Endothelial cell of umbilical vein (primary cell): ENCODE measurements around the gene ARSK. TPM values are rescaled to one million over a fixed set of nuclear protein-coding genes. Genes with fewer than 3 reads are reported as not detected.

ENCODE experiments used
- BruUV-seq: library from RNA; stranded (reverse); fragments of 400-500 nt; replicated peaks from 2 replicates; lab custom pipeline; 2021; lab: Mats Ljungman, UMichigan
- CTCF ChIA-PET: fragments of 300-600, 350-600 bp; sonication (Branson Sonifier 250); formaldehyde crosslinking; loops from one replicate; lab custom pipeline; 2021; ENCODE audit warnings: antibody characterized with exemption, inconsistent platforms; lab: Charles Lee
- POLR2A ChIA-PET: fragments of 300-600, 350-600 bp; sonication (Branson Sonifier 250); formaldehyde crosslinking; loops from one replicate; lab custom pipeline; 2021; ENCODE audit warnings: antibody characterized with exemption, inconsistent platforms; lab: Charles Lee
- DNase-seq: peaks from one replicate; pipeline ENCODE4 v3.0.0-alpha.2; 2011; ENCODE audit warnings: low read depth, low spot score
- FAIRE-seq: peaks from 2 replicates; lab custom pipeline; 2011; peaks lifted over from hg19 to GRCh38; lab: Jason Lieb, UNC
- H2AFZ ChIP-seq: 2 replicates; pipeline ENCODE4 v1.6.0; 2012; ENCODE audit warnings: low read depth, low read length, control low read depth, inconsistent platforms
- H3K27ac ChIP-seq: 2 replicates; pipeline ENCODE4 v1.5.1; 2011; ENCODE audit warnings: low read depth, mild to moderate bottlenecking, control low read depth, low read length, moderate library complexity; ENCODE audit not compliant: insufficient read depth
- H3K27me3 ChIP-seq, 2 experiments: 2 replicates each; pipeline versions ENCODE4 v1.6.0 to v1.6.1; 2011; ENCODE audit warnings: low read length in 2 of 2, mixed read lengths in 1 of 2; ENCODE audit not compliant: control insufficient read depth in 2 of 2, insufficient read depth in 2 of 2
- H3K36me3 ChIP-seq, 2 experiments: 2 replicates in 1 of 2; 3 replicates in 1 of 2; pipeline ENCODE4 v1.5.1; 2011; ENCODE audit warnings: low read length in 2 of 2, mild to moderate bottlenecking in 1 of 2, moderate library complexity in 1 of 2; ENCODE audit not compliant: control insufficient read depth in 2 of 2, insufficient read depth in 2 of 2; ENCODE audit errors: extremely low read depth in 1 of 2
- H3K4me1 ChIP-seq: 3 replicates; pipeline ENCODE4 v1.5.1; 2011; ENCODE audit warnings: mild to moderate bottlenecking, low read length; ENCODE audit not compliant: control insufficient read depth, insufficient read depth; ENCODE audit errors: extremely low read depth
- H3K4me2 ChIP-seq: 2 replicates; pipeline ENCODE4 v1.6.1; 2011; ENCODE audit warnings: low read length, control low read depth, mixed read lengths; ENCODE audit not compliant: insufficient read depth
- H3K4me3 ChIP-seq, 3 experiments: fragments of 200-600 bp in 1 of 3; sonication (generic), shearing (Covaris generic) in 1 of 3; replicated peaks in 1 of 3; 2 replicates each; pipeline ENCODE4 v1.5.1; 2011 to 2016; ENCODE audit warnings: control low read depth in 3 of 3, low read length in 3 of 3, mild to moderate bottlenecking in 2 of 3, inconsistent platforms in 1 of 3, low read depth in 1 of 3, moderate library complexity in 1 of 3; ENCODE audit not compliant: insufficient read depth in 1 of 3
- H3K79me2 ChIP-seq: 2 replicates; pipeline ENCODE4 v1.6.0; 2012; ENCODE audit warnings: low read length, inconsistent platforms; ENCODE audit not compliant: control insufficient read depth, insufficient read depth
- H3K9ac ChIP-seq: replicated peaks from 2 replicates; pipeline ENCODE3; 2011; ENCODE audit warnings: low read length, control low read depth; ENCODE audit not compliant: insufficient read depth; ENCODE audit errors: extremely low read depth
- H3K9me1 ChIP-seq: replicated peaks from 3 replicates; pipeline ENCODE4 v1.6.0; 2011; ENCODE audit warnings: mild to moderate bottlenecking, low read length; ENCODE audit not compliant: control insufficient read depth, insufficient read depth; ENCODE audit errors: extremely low read depth
- H3K9me3 ChIP-seq: replicated peaks from 2 replicates; pipeline ENCODE4 v1.5.1; 2012; ENCODE audit warnings: low read length, inconsistent platforms; ENCODE audit not compliant: control insufficient read depth, insufficient read depth
- H4K20me1 ChIP-seq: replicated peaks from 2 replicates; pipeline ENCODE3; 2011; ENCODE audit warnings: mild to moderate bottlenecking, low read length; ENCODE audit not compliant: control insufficient read depth, insufficient read depth; ENCODE audit errors: extremely low read depth
- CTCF ChIP-seq, 2 donors: IDR thresholded peaks; 1 replicate in 1 of 2; 2 replicates in 1 of 2; pipeline ENCODE4 v1.5.1; 2011; ENCODE audit warnings: low read length in 2 of 2, mild to moderate bottlenecking in 2 of 2, moderate library complexity in 2 of 2, control low read depth in 1 of 2, inconsistent platforms in 1 of 2, low read depth in 1 of 2; ENCODE audit not compliant: insufficient read depth in 1 of 2; ENCODE audit errors: extremely low read depth in 1 of 2
- EZH2 ChIP-seq: IDR thresholded peaks from 2 replicates; pipeline ENCODE4 v1.6.1; 2012; ENCODE audit warnings: borderline replicate concordance, low read depth, mild to moderate bottlenecking, moderate library complexity, low read length, inconsistent platforms; ENCODE audit not compliant: severe bottlenecking
- GATA2 ChIP-seq: IDR thresholded peaks from 2 replicates; pipeline ENCODE4 v1.7.0; 2011; ENCODE audit warnings: low read depth, mild to moderate bottlenecking, moderate library complexity, mixed read lengths, low read length; ENCODE audit not compliant: insufficient read length, insufficient read depth
- JUN ChIP-seq: IDR thresholded peaks from 2 replicates; pipeline ENCODE4 v1.6.1; 2011; ENCODE audit warnings: borderline replicate concordance, low read depth; ENCODE audit not compliant: insufficient read length, insufficient read depth
- MAX ChIP-seq: IDR thresholded peaks from 2 replicates; pipeline ENCODE4 v1.6.1; 2011; ENCODE audit not compliant: insufficient read depth, insufficient read length
- MYC ChIP-seq: IDR thresholded peaks from one replicate; pipeline ENCODE4 v1.6.1; 2011; ENCODE audit warnings: mild to moderate bottlenecking, low read depth, low read length
- POLR2AphosphoS5 ChIP-seq: IDR thresholded peaks from 2 replicates; pipeline ENCODE4 v1.6.1; 2012; ENCODE audit warnings: low read depth, mild to moderate bottlenecking, control low read depth, low read length, moderate library complexity; ENCODE audit not compliant: insufficient read depth
- dilution Hi-C: fragments of 300-500 bp; cut with MboI; formaldehyde crosslinking; loops from one replicate; pipeline ENCODE4 v1.15.0; 2019; ENCODE audit warnings: low sequenced_read_pairs; ENCODE audit not compliant: extremely low pct_ligation_motif_present
- intact Hi-C: fragments of 100-400 bp; cut with micrococcal nuclease; formaldehyde crosslinking; loops from one replicate; pipeline ENCODE4 v1.10.0; 2022
- polyA plus RNA-seq, 4 experiments: library from polyadenylated mRNA; depleted of rRNA in 3 of 4; stranded (reverse) in 3 of 4; unstranded in 1 of 4; fragments of >200 nt; gene quantifications; 2 replicates each; pipeline versions ENCODE4 v1.2.1 to v1.2.3, GENCODE V29; 2011 to 2012; ENCODE audit warnings: missing spikeins in 1 of 4
- total RNA-seq: library from RNA; stranded (reverse); gene quantifications from 2 replicates; pipeline ENCODE4 v1.2.3, GENCODE V29; 2021

The ARSK gene
- total and polyA plus RNA-seq, 2 donors (not counting 3 experiments of a cell fraction or from before 2014, with no cell fraction given): 3.7 to 4.9 TPM

GRCh38 chr5:95520206-95520605 is 34.7 kb upstream of the ARSK start:
- H3K27ac ChIP-seq: no peak overlapping the region
- TF ChIP-seq MAX (no peak), EZH2 (no peak), POLR2AphosphoS5 (no peak), JUN (no peak), GATA2 (no peak), CTCF (IDR thresholded peaks at IDR 0.05; ENCODE audit: extremely low read depth in 1 of 2, insufficient read depth in 1 of 2, low read depth in 1 of 2, low read length in 2 of 2) (no peak), MYC (no peak)
- no peaks in the 10 kb centered on the region for H3K27me3 ChIP-seq
- H3K9me3 ChIP-seq: no peaks in the 10 kb centered on the region
- H3K4me1 ChIP-seq: no peaks in the 10 kb centered on the region
- peaks cover 9 to 32% of the 10 kb centered on the region in 2 experiments for H3K36me3 ChIP-seq
- H3K79me2 ChIP-seq: no peaks in the 10 kb centered on the region
- no peaks in the 10 kb centered on the region for H3K9me1 ChIP-seq
- no TSS peak for BruUV-seq
- ChIA-PET CTCF (no interaction called here), POLR2A (no interaction called here)
- H2AFZ ChIP-seq: no peak overlapping the region
- no peak overlapping the region for H3K4me2 ChIP-seq
- H3K9ac ChIP-seq: no peak overlapping the region
- FAIRE-seq: no peak
- intact Hi-C loops (no loop called here), dilution Hi-C loops (no loop called here)
- no peak overlapping the region for H3K4me3 ChIP-seq
- H4K20me1 ChIP-seq: no peaks in the 10 kb centered on the region
- DNase-seq: no peak
